CD4-positive, alpha-beta T cell treated with Interferon gamma for 1 hour (primary cell): Measurements from ENCODE around the gene PET117.
A peak's percentile ranks its signal among the peaks of the same experiment; 100 is the strongest.
"Not testable (repeated sequence)": the region's sequence is repeated elsewhere in the genome, so short reads cannot be mapped to it uniquely, and the experiment has no call there.

Source experiments
- DNase-seq: peaks from one replicate; pipeline ENCODE4 v3.0.0-alpha.2; 2020

Gene PET117, protein sequence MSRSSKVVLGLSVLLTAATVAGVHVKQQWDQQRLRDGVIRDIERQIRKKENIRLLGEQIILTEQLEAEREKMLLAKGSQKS

GRCh38 chr20:18137412-18138265, at the start of gene PET117, which contains the start of gene KAT14:
Gene PET117 (plus strand): TSS chr20:18137863. CDS start chr20:18137956, 93 bp downstream.
Gene KAT14 (plus strand): TSS chr20:18137863. CDS start chr20:18142661, 4,798 bp downstream.
- DNase-seq: peak; percentile 85

DNA sequence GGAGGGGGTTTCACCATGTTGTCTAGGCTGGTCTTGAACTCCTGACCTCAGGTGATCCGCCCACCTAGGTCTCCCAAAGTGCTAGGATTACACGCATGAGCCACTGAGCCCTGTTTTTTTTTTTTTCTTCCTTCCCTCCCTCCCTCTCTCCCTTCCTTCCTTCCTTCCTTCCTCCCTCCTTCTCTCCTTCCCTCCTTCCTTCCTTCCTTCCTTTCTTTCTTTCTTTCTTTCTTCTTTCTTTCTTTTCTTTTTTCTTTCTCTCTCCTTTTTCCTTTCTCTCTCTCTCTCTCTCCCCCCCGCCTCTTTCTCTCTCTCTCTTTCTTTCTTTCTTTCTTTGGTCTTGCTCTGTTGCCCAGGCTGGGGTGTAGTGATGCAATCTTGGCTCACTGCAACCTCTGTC, 49.4 kb upstream of the PET117 start:
- DNase-seq: not testable (repeated sequence)

GRCh38 chr20:18088841-18089240, 48.8 kb upstream of the PET117 start:
- DNase-seq: not testable (repeated sequence)

GRCh38 chr20:18090044-18090443, 47.6 kb upstream of the PET117 start:
- no peak for DNase-seq

DNA sequence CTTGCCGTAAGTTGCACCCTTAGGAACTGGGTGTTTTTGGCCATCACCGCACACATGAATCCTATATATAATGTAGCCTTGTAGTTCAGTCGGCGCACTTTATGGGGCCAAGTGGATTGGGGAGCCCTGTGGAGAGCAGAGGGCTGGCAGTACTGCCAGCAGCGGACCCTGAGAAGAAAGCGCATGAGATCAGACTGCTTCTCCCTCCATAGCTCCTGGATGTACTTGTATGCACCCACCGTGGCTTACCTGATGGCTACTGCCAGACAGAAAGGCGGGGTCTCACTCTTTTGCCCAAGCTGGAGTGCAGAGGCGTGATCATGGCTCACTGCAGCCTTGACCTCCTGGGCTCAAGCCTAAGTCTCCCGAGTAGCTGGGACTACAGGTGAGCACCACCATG, 47.2 kb upstream of the PET117 start:
- no peak for DNase-seq

DNA sequence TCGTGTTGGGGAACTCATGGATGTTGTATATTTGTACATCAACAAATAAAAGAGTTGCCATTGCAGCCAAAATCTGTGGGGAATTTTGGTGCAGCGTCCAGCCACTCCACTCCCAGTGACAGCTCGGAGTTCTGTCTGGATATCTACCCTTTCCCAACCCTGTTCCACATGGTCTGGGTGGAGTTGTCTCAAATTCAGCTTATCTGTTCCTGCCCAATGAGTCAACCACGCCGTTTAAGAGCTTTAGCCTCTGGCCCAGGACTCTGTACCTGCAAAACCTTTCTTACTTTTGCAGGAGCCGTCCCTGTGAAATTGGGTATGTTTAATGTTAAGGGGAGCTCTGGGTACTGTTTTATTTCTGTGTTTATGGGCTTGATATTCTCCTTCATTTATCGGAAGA, 46.0 kb upstream of the PET117 start:
- DNase-seq: no peak

- DNase-seq: no peak
Observed at GRCh38 chr20:18092890-18093289, 44.8 kb upstream of the PET117 start.

- no peak for DNase-seq
Observed at GRCh38 chr20:18093388-18093787, 44.3 kb upstream of the PET117 start.

DNA sequence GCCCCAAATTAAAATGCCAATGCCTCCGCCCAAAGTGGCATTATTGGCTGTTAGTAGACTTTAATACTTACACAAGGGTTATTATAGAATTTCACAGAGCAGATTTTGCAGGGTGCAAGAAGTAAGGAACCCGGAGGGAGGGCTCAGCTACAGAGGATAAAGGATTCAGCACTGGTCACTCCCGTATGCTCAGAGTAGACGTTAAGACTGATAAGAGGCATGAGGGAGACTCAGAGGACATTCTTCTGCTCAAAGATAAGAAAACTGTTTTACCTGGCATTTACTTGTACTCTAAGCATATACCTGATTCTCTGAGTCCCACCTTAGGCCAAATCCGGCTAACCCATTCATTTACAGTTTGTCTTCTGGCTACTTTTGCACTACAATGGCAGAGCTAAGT, 43.5 kb upstream of the PET117 start:
- no peak for DNase-seq

DNA sequence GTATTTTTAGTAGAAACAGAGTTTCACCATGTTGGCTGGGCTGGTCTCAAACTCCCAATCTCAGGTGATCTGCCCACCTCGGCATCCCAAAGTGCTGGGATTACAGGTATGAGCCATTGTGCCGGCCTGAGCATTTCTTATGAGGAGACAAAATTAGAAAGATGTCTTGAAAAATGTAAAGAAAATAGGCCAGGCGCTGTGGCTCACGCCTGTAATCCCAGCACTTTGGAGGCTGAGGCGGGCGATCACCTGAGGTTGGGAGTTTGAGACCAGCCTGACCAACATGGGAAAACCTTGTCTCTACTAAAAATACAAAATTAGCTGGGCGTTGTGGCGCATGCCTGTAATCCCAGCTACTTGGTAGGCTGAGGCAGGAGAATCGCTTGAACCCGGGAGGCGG, 37.1 kb upstream of the PET117 start:
- DNase-seq: not testable (repeated sequence)

- no peak for DNase-seq
Observed at GRCh38 chr20:18101125-18101810, 36.4 kb upstream of the PET117 start.

- DNase-seq: no peak
Observed at GRCh38 chr20:18103497-18103896, 34.2 kb upstream of the PET117 start.

- no peak for DNase-seq
Observed at GRCh38 chr20:18108326-18108725, 29.3 kb upstream of the PET117 start.

DNA sequence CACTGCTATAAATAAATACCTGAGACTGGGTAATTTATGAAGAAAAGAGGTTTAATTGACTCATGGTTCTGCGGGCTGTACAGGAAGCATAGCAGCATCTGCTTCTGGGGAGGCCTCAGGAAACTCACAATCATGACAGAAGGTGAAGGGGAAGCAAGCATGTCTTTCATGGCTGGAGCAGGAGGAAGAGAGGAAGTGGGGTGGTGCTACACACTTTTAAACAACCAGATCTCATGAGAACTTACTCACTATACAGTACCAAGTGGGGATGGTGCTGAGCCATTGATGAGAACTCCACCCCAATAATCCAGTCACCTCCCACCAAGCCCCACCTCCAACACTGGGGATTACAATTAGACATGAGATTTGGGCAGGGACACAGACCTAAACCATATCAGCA, 9.1 kb upstream of the PET117 start:
- not testable (repeated sequence) for DNase-seq

DNA sequence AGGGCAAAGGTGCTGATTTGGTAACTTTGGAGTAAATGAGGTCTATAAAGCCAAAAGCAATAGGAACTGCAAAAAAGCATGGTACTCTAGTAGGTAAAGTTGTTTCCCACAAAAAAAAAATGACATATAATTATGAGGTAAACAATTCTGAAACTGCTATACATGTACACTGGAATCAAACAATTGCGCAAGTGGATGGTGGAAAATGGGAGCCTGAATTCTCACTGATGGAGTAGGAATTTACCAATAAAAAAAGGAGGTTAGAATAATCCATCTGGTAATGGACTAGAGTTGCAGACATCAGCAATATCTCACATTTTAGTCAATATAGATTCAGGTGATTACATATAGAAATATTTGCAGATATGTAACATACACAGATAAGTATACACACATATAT, 5.0 kb upstream of the PET117 start:
- DNase-seq: no peak

GRCh38 chr20:18133962-18134361, 3.7 kb upstream of the PET117 start:
- DNase-seq: no peak

DNA sequence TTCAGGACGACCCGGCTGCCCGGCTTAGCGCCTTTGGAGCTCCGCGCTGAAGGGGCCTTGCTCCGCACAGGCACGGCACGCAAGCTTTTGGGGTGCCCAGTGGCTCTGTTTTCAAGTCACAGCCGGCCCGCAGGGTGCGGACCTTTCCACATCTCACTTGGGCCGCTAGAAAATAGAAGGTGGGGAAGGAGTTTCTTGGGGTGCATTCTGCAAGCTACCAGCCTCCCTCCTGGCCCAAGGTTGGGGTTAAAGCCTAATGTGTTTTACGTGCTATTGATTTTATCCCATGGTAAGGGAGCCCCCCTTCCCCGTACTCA, 561 bp downstream of the PET117 start:
- DNase-seq: no peak

DNA sequence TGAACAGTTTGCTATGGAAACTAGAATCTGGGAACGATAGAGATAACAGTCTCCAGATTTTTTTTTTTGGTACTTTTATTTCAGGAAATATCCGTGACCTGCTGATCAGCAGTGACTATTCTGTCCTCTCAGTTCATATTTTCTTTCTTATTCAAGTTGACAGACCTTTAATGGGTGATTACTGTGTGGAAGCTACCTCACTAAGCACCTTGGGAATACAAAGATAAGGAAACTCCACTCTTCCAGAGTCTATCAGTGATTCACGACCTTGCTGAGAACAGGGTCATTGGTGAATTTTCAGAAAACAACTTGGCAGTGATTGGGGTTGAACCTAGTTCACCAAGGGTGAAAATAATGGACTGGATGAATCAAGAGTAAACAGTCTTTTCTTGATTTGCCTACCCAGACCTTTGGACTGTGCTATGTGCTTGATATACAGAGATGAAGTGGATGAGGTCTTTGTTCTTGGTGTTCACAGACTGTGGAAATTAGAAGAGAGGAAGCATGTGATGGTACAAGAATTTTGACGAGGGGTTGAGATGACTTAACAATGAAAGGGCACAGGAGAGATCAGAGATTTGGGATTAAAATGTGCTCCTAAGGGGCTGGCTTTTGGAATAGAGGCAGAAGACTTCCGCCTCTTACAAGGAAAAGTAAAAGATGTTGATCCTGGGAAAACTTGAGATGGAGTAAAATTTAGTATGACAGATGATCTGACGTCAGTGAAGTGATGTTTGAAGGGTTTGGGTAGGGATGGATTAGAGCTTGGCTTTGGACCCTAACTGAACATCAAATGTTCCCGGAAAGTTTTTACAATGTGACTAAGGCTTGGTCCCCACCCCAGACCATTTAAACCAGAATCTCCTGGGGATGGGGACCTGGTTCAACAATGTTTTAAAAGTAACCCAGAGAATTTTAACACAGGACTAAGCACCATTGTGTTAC, 1.2 kb downstream of the PET117 start:
- no peak for DNase-seq

DNA sequence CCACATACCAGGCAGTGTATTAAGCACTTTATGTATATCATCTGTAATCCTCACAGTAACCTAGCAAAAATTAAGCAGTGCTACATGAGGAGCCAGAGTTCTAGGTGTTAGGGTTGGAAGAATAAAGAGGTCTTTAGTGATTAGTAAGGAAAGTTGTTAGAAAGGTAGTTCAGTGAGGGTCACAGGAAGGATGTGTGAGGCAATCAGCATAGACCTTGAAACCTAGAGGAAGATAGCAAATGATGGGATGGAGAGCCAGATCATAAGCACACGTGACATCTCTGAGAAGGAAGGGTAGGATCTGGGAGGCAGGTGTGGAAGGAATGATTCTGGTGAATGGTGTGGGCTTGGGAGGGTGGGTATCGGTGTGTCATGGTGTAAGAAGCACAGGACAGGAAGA, 2.2 kb downstream of the PET117 start:
- DNase-seq: no peak

GRCh38 chr20:18144541-18145099, 7.0 kb downstream of the PET117 start:
- DNase-seq: no peak

- DNase-seq: no peak
Observed at GRCh38 chr20:18154342-18154741, 16.7 kb downstream of the PET117 start.

GRCh38 chr20:18156045-18156444, 18.4 kb downstream of the PET117 start:
- DNase-seq: no peak

DNA sequence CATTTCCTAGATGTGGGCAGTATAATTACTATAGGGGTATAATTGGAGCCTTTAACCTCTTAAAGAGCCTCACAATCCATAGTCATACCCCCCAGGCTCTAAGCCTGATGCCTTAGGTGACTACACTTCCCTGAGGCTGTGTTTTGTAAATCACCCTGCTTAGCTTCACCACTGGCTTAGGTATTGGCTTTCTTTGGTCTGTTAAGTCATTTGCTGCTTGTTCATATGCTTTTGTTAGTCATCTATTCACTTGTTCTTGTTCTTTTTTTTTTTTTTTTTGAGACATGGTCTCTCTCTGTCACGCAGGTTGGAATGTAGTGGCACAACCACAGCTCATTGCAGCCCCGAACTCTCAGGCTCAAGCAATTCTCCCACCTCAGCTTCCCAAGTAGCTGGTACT, 26.7 kb downstream of the PET117 start:
- no peak for DNase-seq
